Activated naive CD4-positive, alpha-beta T cell treated with anti-CD3 and anti-CD28 coated beads for 36 hours (primary cell): ENCODE measurements around the gene SKIC2. TPM values are rescaled to one million over a fixed set of nuclear protein-coding genes. Genes with fewer than 3 reads are reported as not detected.
A peak's percentile ranks its signal among the peaks of the same experiment; 100 is the strongest.

Experiments
- CTCF ChIA-PET: fragments of 350-600 bp; sonication (Branson Sonifier 250); formaldehyde crosslinking; loops from one replicate; lab custom pipeline; 2021; ENCODE audit warnings: antibody characterized with exemption; lab: Charles Lee
- DNase-seq: peaks from one replicate; pipeline ENCODE4 v3.0.0-alpha.2; 2020
- H3K27ac Mint-ChIP-seq: one replicate; pipeline ENCODE4 v1.8.0; 2021; ENCODE audit warnings: mild to moderate bottlenecking, mixed read lengths
- H3K27me3 Mint-ChIP-seq: one replicate; pipeline ENCODE4 v1.8.0; 2021; ENCODE audit warnings: low read depth, mixed read lengths
- H3K36me3 Mint-ChIP-seq: one replicate; pipeline ENCODE4 v1.8.0; 2021; ENCODE audit warnings: low read depth, mixed read lengths
- H3K4me1 Mint-ChIP-seq: one replicate; pipeline ENCODE4 v1.8.0; 2021; ENCODE audit warnings: low read depth, mixed read lengths
- H3K4me3 Mint-ChIP-seq: one replicate; pipeline ENCODE4 v1.8.0; 2021; ENCODE audit warnings: mild to moderate bottlenecking, moderate library complexity, mixed read lengths
- H3K9me3 Mint-ChIP-seq: one replicate; pipeline ENCODE4 v1.8.0; 2021; ENCODE audit warnings: mixed read lengths
- intact Hi-C: fragments of 100-400 bp; cut with micrococcal nuclease; formaldehyde crosslinking; loops from one replicate; pipeline ENCODE4 v1.15.1; 2023
- total RNA-seq, 2 experiments: library from RNA; stranded (reverse); gene quantifications; one replicate each; pipeline ENCODE4 v1.2.3, GENCODE V29; 2021

SKIC2 gene
- total RNA-seq, 2 experiments from 2014 or later = 93.6 to 101 TPM

- Mint-ChIP-seq H3K36me3 (no peaks in the 10 kb centered on the region), H3K27ac (no peak overlapping the region), H3K9me3 (no peaks in the 10 kb centered on the region), H3K4me1 (peaks cover 7% of the 10 kb centered on the region), H3K4me3 (no peak overlapping the region), H3K27me3 (peaks cover 2% of the 10 kb centered on the region)
- intact Hi-C loops = no loop called here
- CTCF ChIA-PET = no interaction called here
- DNase-seq = no peak
Observed at GRCh38 chr6:31947070-31947675, 11.8 kb upstream of the SKIC2 start.

- no peaks in the 10 kb centered on the region for H3K9me3 Mint-ChIP-seq
- intact Hi-C loops = no loop called here
- H3K27ac Mint-ChIP-seq = no peak overlapping the region
- peaks cover 7% of the 10 kb centered on the region for H3K4me1 Mint-ChIP-seq
- DNase-seq = no peak
- H3K4me3 Mint-ChIP-seq = no peak overlapping the region
- CTCF ChIA-PET = no interaction called here
- H3K36me3 Mint-ChIP-seq = peaks cover 3% of the 10 kb centered on the region
- peaks cover 2% of the 10 kb centered on the region for H3K27me3 Mint-ChIP-seq
Observed at GRCh38 chr6:31947864-31948263, 11.1 kb upstream of the SKIC2 start.

DNA sequence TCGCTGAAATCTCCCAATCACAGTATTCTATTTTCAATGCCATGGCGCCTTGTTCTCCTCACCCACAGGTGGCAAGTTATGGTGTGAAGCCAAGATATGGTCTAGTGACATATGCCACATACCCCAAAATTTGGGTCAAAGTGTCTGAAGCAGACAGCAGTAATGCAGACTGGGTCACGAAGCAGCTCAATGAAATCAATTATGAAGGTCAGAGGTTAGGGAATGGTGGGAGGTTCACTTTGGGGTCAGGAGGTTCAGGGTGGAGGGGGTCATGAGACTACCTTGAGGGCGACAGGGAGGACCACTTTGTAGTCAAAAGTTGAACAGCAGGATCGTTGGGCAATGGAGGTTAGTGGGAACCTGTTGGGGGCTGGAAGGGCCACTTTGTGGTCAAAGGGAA lies 10.7 kb upstream of the SKIC2 start:
- Mint-ChIP-seq H3K4me3 (no peak overlapping the region), H3K4me1 (peaks cover 7% of the 10 kb centered on the region), H3K36me3 (peaks cover 7% of the 10 kb centered on the region), H3K27ac (no peak overlapping the region), H3K27me3 (peaks cover 2% of the 10 kb centered on the region), H3K9me3 (no peaks in the 10 kb centered on the region)
- no peak for DNase-seq
- intact Hi-C loops = no loop called here
- CTCF ChIA-PET = no interaction called here

- CTCF ChIA-PET = no interaction called here
- Mint-ChIP-seq H3K36me3 (peaks cover 12% of the 10 kb centered on the region), H3K27ac (no peak overlapping the region), H3K9me3 (no peaks in the 10 kb centered on the region), H3K4me1 (peaks cover 7% of the 10 kb centered on the region), H3K4me3 (no peak overlapping the region), H3K27me3 (peaks cover 2% of the 10 kb centered on the region)
- intact Hi-C loops = no loop called here
- DNase-seq = no peak
Observed at GRCh38 chr6:31948753-31949413, 10.1 kb upstream of the SKIC2 start.

DNA sequence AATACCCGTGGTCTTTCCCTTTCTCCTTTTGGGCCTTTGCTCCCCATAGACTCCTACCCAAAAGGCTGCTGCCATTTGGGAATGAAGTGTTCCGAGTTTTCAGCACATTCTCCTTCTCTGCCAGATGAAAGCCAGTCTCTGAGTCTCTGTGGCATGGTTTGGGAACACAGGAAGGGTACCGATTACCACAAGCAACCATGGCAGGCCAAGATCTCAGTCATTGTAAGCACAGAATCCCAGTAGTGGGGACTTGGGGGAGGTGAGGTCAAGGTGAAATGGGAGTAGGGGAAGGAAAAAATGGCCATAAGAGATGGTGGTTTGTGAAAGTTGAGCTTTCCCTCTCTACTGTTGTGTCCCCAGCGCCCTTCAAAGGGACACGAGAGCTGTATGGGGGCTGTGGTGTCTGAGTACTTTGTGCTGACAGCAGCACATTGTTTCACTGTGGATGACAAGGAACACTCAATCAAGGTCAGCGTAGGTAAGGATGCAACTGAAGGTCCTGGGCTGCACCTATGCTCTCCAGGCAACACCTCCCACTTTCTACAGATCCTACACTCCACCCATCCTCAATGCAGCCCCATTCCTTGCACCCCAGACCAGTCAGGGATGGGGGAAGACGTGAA lies 8.9 kb upstream of the SKIC2 start:
- no peak for DNase-seq
- CTCF ChIA-PET = interaction anchor here (0.6 kb wide), 2 partner anchors 115 to 202 kb away, joined by 3 read pairs; no protein-coding TSS in a partner anchor
- Mint-ChIP-seq H3K27me3 (peaks cover 2% of the 10 kb centered on the region), H3K36me3 (peaks cover 23% of the 10 kb centered on the region), H3K27ac (no peak overlapping the region), H3K4me3 (no peak overlapping the region), H3K4me1 (peaks cover 7% of the 10 kb centered on the region), H3K9me3 (no peaks in the 10 kb centered on the region)
- intact Hi-C loops = no loop called here

DNA sequence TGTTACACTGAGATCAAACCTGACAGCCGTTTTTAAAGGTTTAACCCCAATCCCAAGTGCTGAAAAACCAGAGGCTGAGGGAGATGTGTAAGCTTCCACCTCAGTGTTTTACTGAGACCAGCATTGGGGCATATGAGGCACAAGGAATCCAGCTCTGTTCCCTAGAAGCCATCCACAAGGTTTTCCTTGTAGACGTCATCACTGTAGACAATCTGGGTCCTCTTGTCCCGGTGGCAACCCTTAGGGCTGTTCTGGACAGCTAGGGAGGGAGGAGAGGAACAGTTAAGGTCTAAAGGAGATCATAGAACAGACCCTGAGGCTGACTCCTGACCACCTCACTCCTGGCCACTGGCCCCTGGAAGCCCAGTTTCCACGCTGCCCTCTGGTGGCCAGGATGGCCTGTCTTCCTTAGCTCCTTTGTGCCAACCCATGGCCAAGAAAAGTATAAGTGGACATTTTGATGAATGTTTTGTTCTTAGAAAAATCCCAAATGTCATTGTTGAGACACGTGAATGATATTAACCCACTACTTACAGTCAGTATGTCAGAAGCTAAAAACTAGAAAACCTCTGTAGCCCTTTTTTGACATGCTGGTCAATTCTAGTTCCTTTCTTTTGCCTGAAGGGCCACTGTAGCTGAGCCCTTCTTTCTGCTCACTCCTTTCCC lies 6.7 kb upstream of the SKIC2 start:
- Mint-ChIP-seq H3K9me3 (no peaks in the 10 kb centered on the region), H3K4me3 (no peak overlapping the region), H3K4me1 (peaks cover 4% of the 10 kb centered on the region), H3K36me3 (peaks cover 28% of the 10 kb centered on the region), H3K27ac (no peak overlapping the region), H3K27me3 (no peaks in the 10 kb centered on the region)
- peak; percentile 60 for DNase-seq
- intact Hi-C loops = loop anchor here (2.0 kb wide), 2 partner anchors 49 to 271 kb away; partner anchors contain the start of genes LY6G5C and ZBTB12
- CTCF ChIA-PET = interaction anchor here (0.6 to 2.8 kb wide), 25 partner anchors 9 to 1181 kb away, joined by 3 to 16 read pairs (median 3); partner anchors contain the start of genes DXO, LSM2 and LY6G5C

DNA sequence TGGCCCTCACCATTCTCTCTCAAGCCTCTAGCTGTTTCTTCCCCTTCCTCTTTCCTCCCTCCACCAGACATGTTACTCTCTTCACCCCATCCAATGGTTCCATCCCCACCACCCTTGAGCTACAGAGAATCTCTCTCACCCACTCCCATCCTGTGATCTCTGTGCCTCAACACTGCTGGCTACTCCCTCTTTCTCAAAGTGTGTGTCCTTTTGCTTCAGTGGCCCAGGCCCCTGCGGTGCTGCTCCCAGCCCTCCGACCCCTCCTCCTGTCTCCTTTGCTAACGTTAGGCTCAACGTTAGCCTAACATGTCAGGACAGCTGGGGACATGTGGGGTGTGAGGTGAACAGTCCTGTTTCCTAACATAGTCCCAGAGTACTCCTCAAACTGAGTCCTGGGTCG lies 6.1 kb upstream of the SKIC2 start:
- H3K4me3 Mint-ChIP-seq = no peak overlapping the region
- peaks cover 28% of the 10 kb centered on the region for H3K36me3 Mint-ChIP-seq
- no peaks in the 10 kb centered on the region for H3K27me3 Mint-ChIP-seq
- no peaks in the 10 kb centered on the region for H3K9me3 Mint-ChIP-seq
- DNase-seq = no peak
- peak overlapping the region; percentile 42 for H3K27ac Mint-ChIP-seq
- H3K4me1 Mint-ChIP-seq = peaks cover 10% of the 10 kb centered on the region
- CTCF ChIA-PET = interaction anchor here (0.8 to 2.8 kb wide), 18 partner anchors 9 to 291 kb away, joined by 3 to 16 read pairs (median 4); partner anchors contain the start of genes DXO and LSM2
- intact Hi-C loops = loop anchor here (2.0 kb wide), 2 partner anchors 50 to 272 kb away; partner anchors contain the start of genes LY6G5C and ZBTB12

GRCh38 chr6:31954511-31954910 lies 4.5 kb upstream of the SKIC2 start:
- no peak overlapping the region for H3K4me3 Mint-ChIP-seq
- no peaks in the 10 kb centered on the region for H3K27me3 Mint-ChIP-seq
- CTCF ChIA-PET = interaction anchor here (0.7 kb wide), 1 partner anchor 240 kb away, joined by 3 read pairs; no protein-coding TSS in a partner anchor
- H3K36me3 Mint-ChIP-seq = peaks cover 30% of the 10 kb centered on the region
- H3K4me1 Mint-ChIP-seq = peaks cover 16% of the 10 kb centered on the region
- intact Hi-C loops = no loop called here
- H3K9me3 Mint-ChIP-seq = no peaks in the 10 kb centered on the region
- no peak overlapping the region for H3K27ac Mint-ChIP-seq
- DNase-seq = no peak

- H3K36me3 Mint-ChIP-seq = peaks cover 38% of the 10 kb centered on the region
- peak overlapping the region; percentile 95 for H3K4me3 Mint-ChIP-seq
- CTCF ChIA-PET = interaction anchor here (0.6 kb wide), 2 partner anchors 16 to 17 kb away, joined by 3 read pairs; partner anchors contain the start of gene DXO
- H3K9me3 Mint-ChIP-seq = no peaks in the 10 kb centered on the region
- H3K27ac Mint-ChIP-seq = no peak overlapping the region
- H3K4me1 Mint-ChIP-seq = peaks cover 37% of the 10 kb centered on the region
- no peaks in the 10 kb centered on the region for H3K27me3 Mint-ChIP-seq
- intact Hi-C loops = loop anchor here (5.0 kb wide), 2 partner anchors 124 to 196 kb away; partner anchors contain the start of genes PPT2 and PRRT1
- DNase-seq = no peak
Observed at GRCh38 chr6:31956796-31957195, 2.2 kb upstream of the SKIC2 start.

GRCh38 chr6:31958412-31958740 lies 599 bp upstream of the SKIC2 start:
- intact Hi-C loops = loop anchor here (2.0 to 5.0 kb wide), 3 partner anchors 126 to 412 kb away; partner anchors contain the start of genes ATP6V1G2, NFKBIL1, PPT2 and PRRT1
- Mint-ChIP-seq H3K27ac (peak overlapping the region; percentile 85), H3K9me3 (no peaks in the 10 kb centered on the region), H3K4me3 (peak overlapping the region; percentile 95), H3K27me3 (no peaks in the 10 kb centered on the region), H3K36me3 (peaks cover 39% of the 10 kb centered on the region), H3K4me1 (peaks cover 41% of the 10 kb centered on the region)
- no peak for DNase-seq
- CTCF ChIA-PET = interaction anchor here (1.2 to 1.4 kb wide), 2 partner anchors 12 to 15 kb away, joined by 3 to 4 read pairs; no protein-coding TSS in a partner anchor

GRCh38 chr6:31961616-31962015 lies 2.6 kb downstream of the SKIC2 start:
- Mint-ChIP-seq H3K9me3 (no peaks in the 10 kb centered on the region), H3K27me3 (no peaks in the 10 kb centered on the region), H3K4me3 (no peak overlapping the region), H3K4me1 (peaks cover 41% of the 10 kb centered on the region), H3K36me3 (peaks cover 33% of the 10 kb centered on the region), H3K27ac (no peak overlapping the region)
- no peak for DNase-seq
- intact Hi-C loops = no loop called here
- CTCF ChIA-PET = interaction anchor here (2.0 kb wide), 1 partner anchor 9 kb away, joined by 7 read pairs; no protein-coding TSS in a partner anchor

GRCh38 chr6:31963921-31964320 lies 4.9 kb downstream of the SKIC2 start:
- H3K36me3 Mint-ChIP-seq = peaks cover 43% of the 10 kb centered on the region
- DNase-seq = no peak
- CTCF ChIA-PET = interaction anchor here (0.6 kb wide), 1 partner anchor 69 kb away, joined by 3 read pairs; no protein-coding TSS in a partner anchor
- H3K9me3 Mint-ChIP-seq = no peaks in the 10 kb centered on the region
- H3K27ac Mint-ChIP-seq = no peak overlapping the region
- peaks cover 28% of the 10 kb centered on the region for H3K4me1 Mint-ChIP-seq
- intact Hi-C loops = no loop called here
- H3K27me3 Mint-ChIP-seq = no peaks in the 10 kb centered on the region
- no peak overlapping the region for H3K4me3 Mint-ChIP-seq
